Measurements from ENCODE around the gene NKTR.

GRCh38 chr3:42696356-42697288, 96.1 kb downstream of the NKTR start:
- no peak for TF ChIP-seq CTCF (IDR thresholded peaks at IDR 0.05)
- no peak for TF ChIP-seq POLR2A (IDR thresholded peaks at IDR 0.05)
